ENCODE data around the gene SIAH3.

The SIAH3 gene

GRCh38 chr13:45823583-45823982, 28.0 kb downstream of the SIAH3 start:
- DNase-seq (ENCODE audit: low read depth in 2 of 3, low spot score in 1 of 3) = no peak

- DNase-seq (ENCODE audit: low read depth in 2 of 3, low spot score in 1 of 3) = no peak
Measured at GRCh38 chr13:45821811-45822210, 29.7 kb downstream of the SIAH3 start.

- no peak for DNase-seq (ENCODE audit: low read depth in 2 of 3, low spot score in 1 of 3)
Measured at GRCh38 chr13:45820106-45820838, 31.3 kb downstream of the SIAH3 start.

- DNase-seq (ENCODE audit: low read depth in 2 of 3, low spot score in 1 of 3) = no peak
Measured at GRCh38 chr13:45817833-45818232, 33.7 kb downstream of the SIAH3 start.

GRCh38 chr13:45816427-45816826, 35.1 kb downstream of the SIAH3 start:
- DNase-seq (ENCODE audit: low read depth in 2 of 3, low spot score in 1 of 3) = no peak

GRCh38 chr13:45812695-45813372, 38.7 kb downstream of the SIAH3 start:
- DNase-seq (ENCODE audit: low read depth in 2 of 3, low spot score in 1 of 3) = no peak

- DNase-seq (ENCODE audit: low read depth in 2 of 3, low spot score in 1 of 3) = no peak
Measured at GRCh38 chr13:45811891-45812694, 39.5 kb downstream of the SIAH3 start.

GRCh38 chr13:45809801-45810394, 41.7 kb downstream of the SIAH3 start:
- no peak for DNase-seq (ENCODE audit: low read depth in 2 of 3, low spot score in 1 of 3)

- no peak for DNase-seq (ENCODE audit: low read depth in 2 of 3, low spot score in 1 of 3)
Measured at GRCh38 chr13:45808925-45809324, 42.6 kb downstream of the SIAH3 start.

- no peak for DNase-seq (ENCODE audit: low read depth in 2 of 3, low spot score in 1 of 3)
Measured at GRCh38 chr13:45807520-45808099, 43.9 kb downstream of the SIAH3 start.

GRCh38 chr13:45800485-45800884, 51.1 kb downstream of the SIAH3 start:
- no peak for DNase-seq (ENCODE audit: low read depth in 2 of 3, low spot score in 1 of 3)

- DNase-seq (ENCODE audit: low read depth in 2 of 3, low spot score in 1 of 3) = no peak
Measured at GRCh38 chr13:45799451-45799850, 52.1 kb downstream of the SIAH3 start.

- DNase-seq (ENCODE audit: low read depth in 2 of 3, low spot score in 1 of 3) = no peak
Measured at GRCh38 chr13:45798851-45799250, 52.7 kb downstream of the SIAH3 start.

GRCh38 chr13:45796426-45797235, 54.9 kb downstream of the SIAH3 start:
- no peak for DNase-seq (ENCODE audit: low read depth in 2 of 3, low spot score in 1 of 3)

GRCh38 chr13:45792827-45793303, 58.7 kb downstream of the SIAH3 start:
- DNase-seq (ENCODE audit: low read depth in 2 of 3, low spot score in 1 of 3) = no peak

GRCh38 chr13:45788011-45788410, 63.5 kb downstream of the SIAH3 start:
- no peak for DNase-seq (ENCODE audit: low read depth in 2 of 3, low spot score in 1 of 3)

- DNase-seq (ENCODE audit: low read depth in 2 of 3, low spot score in 1 of 3) = no peak
Measured at GRCh38 chr13:45787346-45787745, 64.2 kb downstream of the SIAH3 start.

GRCh38 chr13:45786293-45786920, 65.1 kb downstream of the SIAH3 start:
- no peak for DNase-seq (ENCODE audit: low read depth in 2 of 3, low spot score in 1 of 3)

- DNase-seq (ENCODE audit: low read depth in 2 of 3, low spot score in 1 of 3) = no peak
Measured at GRCh38 chr13:45784755-45785675, 66.5 kb downstream of the SIAH3 start.
